AG08395 (cell line): Measurements from ENCODE around the gene HGFAC.

Source experiments
- DNase-seq: peaks from one replicate; pipeline ENCODE4 v3.0.0; 2012; ENCODE audit warnings: mixed read lengths, low spot score

Gene HGFAC

DNA sequence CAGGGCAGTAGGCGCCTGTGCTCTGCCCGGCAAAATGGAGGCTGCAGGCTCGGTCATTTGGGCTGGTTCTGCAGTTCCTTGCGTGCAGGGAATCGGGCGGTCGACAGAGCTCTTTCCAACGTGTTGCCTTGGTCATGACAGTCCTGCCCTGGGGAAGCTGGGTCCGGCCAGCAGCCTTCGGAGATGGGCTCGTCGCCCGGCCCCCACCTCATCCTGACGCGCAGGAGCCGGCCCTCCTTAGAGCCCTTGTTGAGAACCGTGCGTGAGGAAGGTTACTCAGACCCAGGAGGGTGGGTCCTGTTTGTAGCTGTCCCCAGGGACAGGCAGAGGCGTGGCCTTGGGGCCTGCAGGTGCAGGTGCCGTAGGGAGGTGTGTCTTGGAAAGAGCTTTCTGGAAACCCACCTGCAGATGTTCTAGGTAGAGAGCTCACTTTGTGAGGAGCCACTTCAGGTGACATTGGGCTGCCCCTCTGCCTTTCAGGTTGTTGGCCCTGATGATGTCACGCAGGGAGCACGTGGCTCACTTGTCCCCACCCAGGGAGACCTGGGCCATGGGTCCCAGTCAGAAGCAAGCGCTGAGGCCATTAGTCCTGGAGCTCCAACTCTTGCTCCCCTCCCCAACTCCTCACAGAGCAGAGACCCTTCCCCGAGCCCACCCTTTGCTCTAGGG, 15.2 kb upstream of the HGFAC start:
- DNase-seq = no peak

DNA sequence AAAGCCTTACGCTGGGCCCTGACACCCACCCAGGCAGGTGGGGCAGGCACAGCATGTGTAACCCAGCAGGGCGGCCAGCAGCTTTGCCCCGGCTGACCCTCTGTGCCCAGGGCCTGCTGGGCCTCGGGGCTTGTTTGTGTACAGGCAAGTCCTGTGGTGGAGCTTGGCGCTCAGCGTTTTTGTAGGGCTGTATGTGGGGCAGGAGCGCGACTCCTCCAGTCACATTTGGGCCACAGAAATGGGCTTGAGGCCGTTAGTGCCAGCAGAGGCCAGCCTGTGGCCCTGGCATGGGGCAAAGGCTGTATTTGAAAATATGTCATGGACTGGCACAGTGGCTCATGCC, 14.7 kb upstream of the HGFAC start:
- no peak for DNase-seq

DNA sequence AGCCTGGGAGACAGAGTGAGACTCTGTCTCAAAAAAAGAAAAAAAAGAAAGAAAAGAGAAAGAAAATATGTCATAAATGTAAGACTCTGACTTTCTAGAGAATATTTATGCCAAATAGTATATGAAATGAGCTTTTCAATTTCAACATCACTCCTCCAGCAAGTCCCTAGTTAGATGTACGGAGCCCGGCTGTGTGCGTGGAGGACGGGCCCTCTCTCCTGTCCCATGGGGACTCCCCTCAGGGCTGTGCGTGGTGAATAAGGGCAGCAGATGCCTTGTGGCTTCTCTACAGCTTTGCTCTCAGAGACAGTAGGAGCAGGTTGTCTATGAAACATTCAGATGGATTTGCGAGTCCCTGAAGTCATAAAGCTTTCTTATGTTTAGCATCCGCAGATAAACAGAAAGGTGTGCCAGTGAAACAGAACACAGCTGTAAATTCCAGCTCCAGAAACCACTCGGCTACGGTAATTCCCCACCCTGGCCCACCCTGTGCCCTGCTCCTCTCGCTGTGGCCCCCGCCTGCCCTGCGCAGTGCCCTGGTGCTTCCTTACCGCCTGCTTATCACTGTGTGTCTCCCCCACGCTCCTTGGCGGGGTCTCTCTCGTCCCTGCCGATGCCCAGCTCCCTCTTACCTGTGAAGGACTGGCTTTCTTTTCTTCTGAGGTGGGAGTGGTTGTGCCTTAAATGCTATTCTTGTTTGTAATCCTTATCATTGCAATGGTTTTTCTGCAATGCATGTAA, 13.9 kb upstream of the HGFAC start:
- no peak for DNase-seq

- DNase-seq = no peak
These were observed 12.1 kb upstream of the HGFAC start for GRCh38 chr4:3429651-3430050.

DNA sequence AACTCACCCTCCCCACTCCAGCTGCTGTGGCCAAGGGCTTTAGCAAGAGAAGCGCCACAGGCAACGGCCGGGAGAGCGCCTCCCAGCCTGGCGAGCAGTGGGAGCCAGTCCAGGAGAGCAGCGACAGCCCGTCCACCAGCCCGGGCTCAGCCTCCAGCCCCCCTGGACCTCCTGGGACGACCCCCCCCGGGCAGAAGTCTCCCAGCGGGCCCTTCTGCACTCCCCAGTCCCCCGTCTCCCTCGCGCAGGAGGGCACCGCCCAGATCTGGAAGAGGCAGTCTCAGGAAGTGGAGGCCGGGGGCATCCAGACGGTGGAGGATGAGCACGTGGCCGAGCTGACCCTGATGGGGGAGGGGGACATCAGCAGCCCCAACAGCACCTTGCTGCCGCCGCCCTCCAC, 11.2 kb upstream of the HGFAC start:
- DNase-seq = no peak

DNA sequence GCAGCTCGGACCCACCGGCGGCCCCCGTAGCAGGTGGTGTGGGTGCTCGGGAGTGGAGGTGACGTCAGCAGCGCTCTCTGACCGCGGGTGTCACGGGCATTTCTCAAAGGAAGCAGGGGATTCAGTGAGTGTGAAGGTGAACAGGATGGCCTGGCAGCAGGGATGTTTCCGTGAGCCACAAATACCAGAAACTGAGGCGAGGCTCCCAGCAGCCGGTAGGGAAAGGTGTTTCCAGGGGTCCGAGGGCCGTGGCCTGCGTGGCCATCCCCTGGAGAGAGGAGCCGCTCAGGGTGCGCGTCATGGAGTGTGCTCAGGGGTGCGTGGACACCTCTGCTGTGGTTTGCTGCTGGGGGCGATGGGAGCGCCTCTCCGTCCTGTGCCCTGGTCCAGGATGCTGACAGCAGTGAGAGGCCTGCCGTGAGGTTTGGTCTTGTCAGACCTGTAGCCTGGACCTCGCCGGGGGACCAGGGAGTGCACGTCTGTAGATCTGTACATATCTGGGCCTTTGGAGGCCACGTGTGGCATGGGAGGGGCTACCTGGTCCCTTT, 10.2 kb upstream of the HGFAC start:
- no peak for DNase-seq

GRCh38 chr4:3432381-3432790, 9.4 kb upstream of the HGFAC start:
- no peak for DNase-seq

DNA sequence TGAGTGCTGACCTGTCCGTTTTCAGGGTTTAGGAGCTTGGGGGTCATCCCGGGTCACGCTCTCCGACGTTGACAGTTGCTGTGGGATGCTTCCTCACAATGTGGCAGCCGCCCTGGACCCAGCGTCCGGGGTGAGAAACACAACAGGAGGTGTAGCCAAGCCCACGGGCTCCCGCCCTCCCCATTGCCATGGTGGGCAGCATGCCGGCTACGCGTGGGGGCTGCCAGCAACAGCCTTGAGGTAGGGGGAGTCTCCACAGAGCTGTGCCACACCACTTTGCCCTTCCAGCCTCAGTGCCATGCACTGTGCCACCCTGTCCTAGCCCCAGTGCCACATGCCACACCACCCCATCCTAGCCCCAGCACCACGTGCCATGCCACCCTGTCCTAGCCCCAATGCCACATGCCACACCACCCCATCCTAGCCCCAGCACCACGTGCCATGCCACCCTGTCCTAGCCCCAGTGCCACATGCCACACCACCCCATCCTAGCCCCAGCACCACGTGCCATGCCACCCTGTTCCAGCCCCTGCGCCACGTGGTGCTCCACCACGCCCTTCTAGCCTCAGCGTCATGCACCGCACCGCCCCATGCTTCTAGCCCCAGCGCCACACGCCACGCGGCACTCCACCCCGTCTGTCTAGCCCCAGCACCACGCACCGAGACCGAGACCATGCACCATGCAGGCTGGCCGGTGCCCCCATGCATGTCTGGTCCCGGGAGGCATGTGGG, 8.5 kb upstream of the HGFAC start:
- DNase-seq = no peak

DNA sequence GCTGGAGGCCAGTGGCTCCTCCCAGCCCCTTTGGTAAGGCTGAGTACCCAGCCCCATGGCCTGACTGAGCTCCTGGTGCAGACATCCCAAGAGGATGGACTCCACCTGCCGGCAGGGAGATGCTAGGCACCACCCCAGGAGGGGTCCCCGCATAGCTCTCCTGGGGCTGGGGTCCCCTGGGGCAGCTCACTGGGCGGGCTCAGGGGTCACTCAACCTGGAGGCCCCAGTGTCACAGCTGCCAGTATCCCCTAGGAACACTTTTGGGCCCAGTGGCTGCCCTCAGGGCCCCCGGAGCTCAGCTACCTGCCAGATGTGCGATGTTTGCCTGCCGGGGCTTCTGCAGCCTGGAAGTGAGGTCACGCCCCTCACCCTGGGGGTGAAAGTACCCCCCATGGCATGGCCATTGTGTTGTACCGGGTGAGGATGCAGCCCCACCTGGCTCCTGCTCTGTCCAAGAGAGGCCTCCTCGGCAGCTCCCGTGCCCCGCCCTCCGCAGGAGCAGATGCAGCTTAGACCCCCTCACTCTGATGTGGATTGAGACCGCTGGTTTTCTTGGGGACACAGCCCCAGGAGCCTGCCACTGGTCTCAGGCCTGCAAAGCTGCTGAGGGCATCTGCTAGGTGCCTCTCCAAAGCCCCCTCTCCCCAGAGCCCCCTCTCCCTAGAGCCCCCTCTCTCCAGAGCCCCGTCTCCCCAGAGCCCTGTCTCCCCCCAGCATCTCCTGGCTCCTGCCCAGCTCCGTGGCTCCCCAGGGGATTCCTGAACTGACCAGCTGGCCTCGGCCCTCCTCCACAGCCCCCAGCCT, 6.7 kb upstream of the HGFAC start:
- no peak for DNase-seq

DNA sequence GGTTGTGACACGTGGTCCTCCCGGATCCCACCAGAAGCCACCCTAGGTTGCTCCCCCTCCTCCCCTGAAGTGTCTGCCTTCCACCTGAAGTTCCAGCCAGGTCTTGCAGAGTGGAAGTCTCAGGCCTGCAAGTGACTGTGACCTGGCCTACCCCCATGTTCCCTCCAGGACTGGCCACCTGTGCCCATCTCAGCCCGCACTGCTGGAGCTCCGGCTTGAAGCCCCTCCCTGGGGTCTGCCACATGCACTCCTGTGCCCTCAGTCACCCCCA, 6.1 kb upstream of the HGFAC start:
- DNase-seq = no peak

DNA sequence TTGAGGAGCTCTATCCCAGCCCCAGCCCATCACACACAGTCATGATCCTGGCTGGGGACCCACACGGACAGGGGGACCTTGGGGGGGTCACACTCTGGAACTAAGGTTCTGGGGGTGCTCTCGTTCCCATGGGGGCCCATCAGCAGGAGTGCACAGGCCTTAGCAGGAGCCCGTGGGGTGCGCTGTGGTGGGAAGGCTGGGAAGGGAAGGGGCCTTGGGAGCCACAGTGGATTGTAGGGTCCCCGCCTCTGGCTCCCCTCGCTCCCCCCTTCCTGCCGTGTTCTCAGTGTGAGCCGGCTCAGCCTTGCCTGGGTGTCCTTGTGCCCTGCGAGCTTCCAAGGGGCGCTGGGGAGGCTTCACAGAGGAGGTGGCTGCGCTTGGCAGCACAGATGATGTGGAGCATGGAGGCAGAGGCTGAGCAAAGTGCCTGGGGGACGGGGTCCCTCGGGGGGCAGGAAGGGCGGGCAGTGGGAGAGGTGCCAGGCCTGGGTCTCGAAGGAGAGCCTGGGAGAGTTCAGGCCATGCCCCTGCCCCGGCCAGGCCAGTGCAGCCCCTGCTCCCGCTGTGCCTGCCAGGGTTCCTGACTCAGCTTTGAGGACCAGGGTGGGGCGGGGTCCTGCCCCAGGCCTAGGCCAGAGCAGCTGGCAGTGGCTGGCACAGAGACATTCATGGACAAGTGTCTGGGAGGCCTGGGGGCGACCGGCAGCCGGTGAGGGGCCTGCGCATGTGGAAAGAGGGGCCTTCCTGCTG, 5.5 kb upstream of the HGFAC start:
- DNase-seq = no peak

- peak; percentile 79 for DNase-seq
These were observed 4.8 kb upstream of the HGFAC start for GRCh38 chr4:3436798-3437581.

DNA sequence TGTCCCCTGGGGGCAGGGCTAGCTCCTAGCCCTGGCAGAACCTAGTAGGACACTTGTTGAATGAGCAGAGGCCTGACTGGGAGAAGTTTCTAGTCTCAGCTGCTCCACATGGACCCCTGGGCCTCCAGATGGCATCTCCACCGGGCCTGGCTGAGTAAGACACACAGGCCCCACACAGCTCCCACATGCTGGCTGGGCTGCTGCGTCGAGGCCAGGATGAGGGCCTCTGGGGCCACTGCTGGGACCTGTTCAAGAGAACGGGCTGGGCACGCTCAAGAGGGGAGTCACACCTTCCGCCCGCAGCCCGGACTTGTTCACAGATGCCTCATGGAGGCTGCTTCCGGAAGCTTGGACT, 4.2 kb upstream of the HGFAC start:
- no peak for DNase-seq

- no peak for DNase-seq
These were observed 3.5 kb upstream of the HGFAC start for GRCh38 chr4:3437998-3438846.

GRCh38 chr4:3438847-3439180, 3.0 kb upstream of the HGFAC start:
- DNase-seq = no peak

GRCh38 chr4:3439391-3439790, 2.4 kb upstream of the HGFAC start:
- no peak for DNase-seq

GRCh38 chr4:3440011-3440410, 1.8 kb upstream of the HGFAC start:
- DNase-seq = no peak

DNA sequence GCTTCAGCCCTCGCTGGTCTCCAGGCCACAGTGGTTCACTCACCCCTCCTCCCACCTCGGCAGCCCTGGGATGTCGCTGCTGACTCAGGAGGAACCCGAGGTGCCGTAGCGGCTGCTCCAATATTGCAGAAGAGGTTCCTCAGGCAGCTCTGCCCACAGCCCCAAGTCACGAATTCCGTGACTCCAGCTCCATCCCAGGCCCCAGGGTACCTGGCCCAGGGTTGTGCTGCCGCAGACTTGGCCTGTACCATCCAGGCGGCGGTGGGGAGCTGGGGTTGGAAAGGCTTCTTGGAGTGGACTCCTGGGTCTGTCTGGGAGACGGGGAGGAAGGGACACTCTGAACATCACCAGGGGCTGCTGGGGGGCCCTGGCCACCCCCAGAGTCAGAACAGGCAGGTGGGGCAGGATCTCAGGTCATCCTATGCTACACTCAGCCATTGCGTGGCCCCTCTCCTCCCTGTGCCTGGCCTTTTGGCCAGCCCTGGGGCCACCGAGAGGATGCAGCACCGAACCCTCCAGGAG, 728 bp upstream of the HGFAC start:
- peak; percentile 71 for DNase-seq

- DNase-seq = no peak
These were observed 741 bp downstream of the HGFAC start for GRCh38 chr4:3442460-3442958.
